CD4-positive, alpha-beta T cell treated with Interleukin-17A for 1 hour (primary cell): ENCODE measurements around the gene VTN.
A peak's percentile ranks its signal among the peaks of the same experiment; 100 is the strongest.

Experiments
- DNase-seq: peaks from one replicate; pipeline ENCODE4 v3.0.0-alpha.2; 2020

VTN gene

DNA sequence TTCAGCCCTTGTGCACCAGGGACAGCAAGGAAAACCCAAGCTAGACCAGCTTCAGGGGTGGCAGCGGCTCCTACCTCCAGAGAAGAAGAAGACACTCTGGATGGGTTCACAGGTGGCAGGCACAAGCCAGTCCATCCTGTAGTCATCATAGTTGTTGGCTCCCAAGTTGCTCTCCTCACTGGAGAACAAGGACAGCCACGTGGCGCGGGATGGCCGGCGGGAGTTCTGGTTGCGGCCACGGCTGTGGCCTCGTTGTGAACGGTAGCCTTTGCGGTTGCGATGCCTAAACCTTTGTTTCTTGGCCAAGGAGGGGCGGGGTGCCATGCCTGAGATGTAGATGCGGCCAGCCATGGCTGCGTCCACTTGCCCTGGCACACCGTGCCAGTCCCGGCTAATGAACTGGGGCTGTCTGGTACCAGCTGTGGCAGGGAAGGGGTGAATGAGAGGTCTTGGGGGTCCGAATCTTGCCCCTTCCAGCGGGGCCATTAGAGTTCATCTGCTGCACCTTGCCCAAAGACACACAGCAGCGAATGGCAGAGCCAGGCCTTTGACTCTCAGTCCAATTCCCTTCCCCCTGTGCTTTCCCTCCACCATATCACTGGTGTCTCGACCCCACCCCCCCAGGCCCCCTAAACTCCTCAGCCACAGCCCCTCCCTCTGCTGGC lies 2.3 kb downstream of the VTN start:
- DNase-seq = no peak

DNA sequence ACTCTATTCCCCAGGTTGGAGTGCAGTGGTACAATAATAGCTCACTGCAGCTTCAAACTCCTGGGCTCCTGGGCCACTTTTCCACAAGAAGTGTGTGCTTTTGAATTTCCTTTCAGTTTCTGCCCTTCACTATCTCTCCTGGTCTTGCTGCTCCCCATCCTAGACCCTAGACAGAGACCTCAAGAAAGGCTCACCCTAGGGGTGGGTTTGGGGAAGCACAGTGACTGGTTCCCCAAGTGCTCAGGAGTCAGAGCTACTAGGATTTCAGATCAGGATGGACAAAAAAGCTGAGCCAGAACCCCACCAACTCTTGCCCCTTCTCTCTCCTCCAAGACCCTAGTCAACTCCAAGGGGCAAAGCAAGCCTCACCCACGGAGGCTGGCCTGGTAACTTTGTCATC lies 3.5 kb downstream of the VTN start:
- DNase-seq = no peak

DNA sequence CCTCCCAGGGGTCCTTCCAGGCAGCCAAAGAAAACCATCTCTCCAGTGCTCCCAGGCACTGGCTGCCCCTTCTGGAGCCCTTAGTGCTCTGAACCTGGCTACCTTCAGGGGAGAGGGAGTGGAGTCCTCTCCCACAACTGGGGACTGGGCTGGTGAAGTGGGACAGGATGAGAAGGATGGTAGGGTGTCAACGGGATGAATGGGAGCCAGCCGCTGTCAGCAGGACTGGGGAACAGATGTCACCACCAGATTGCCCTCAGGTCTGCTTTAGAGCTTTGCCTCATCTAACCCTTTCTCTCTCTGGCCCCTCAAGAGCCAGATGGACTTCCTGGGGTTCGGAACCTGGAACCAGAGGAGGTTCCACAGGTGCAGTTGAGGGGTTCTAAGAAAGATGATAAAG lies 4.6 kb downstream of the VTN start:
- DNase-seq = no peak

DNA sequence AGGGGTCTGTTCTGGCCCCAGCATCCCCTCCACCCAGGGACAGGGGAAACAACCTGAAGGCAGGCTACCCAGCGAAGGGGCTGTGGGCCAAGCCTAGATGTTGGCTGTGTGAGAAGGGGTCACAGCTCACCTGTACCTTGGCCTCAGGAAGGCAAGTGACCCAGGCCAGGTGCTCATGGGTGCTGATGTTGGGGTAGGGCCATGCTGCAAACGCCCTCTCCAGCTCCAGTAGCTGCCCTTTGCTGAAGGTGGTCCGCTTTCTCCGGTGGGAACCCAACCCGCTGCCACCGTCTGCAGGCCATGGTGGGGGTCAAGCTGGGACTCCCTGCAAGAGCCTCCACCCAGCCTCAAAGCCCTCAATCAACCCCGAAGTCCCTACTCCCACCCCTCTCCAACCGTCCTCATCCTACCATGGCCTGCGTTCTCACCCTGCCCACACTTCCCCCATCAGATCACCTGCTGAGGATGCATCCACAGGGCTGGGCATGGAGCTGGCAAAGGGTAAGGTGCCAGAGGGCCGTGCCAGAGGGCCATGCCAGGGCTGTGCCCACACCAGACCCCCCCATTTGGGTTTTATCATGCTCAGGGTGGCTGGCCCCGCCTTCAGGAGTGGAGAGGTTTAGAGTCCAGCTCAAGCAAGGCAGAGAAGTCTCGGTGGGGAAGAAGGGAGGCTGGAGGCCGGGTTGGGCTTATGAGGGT lies 5.3 kb downstream of the VTN start, which contains the start of gene SEBOX:
SEBOX (minus strand) TSS at position 535 of the 699 bp plus-strand sequence; CDS start at position 487, 48 bp downstream.
- DNase-seq = no peak

DNA sequence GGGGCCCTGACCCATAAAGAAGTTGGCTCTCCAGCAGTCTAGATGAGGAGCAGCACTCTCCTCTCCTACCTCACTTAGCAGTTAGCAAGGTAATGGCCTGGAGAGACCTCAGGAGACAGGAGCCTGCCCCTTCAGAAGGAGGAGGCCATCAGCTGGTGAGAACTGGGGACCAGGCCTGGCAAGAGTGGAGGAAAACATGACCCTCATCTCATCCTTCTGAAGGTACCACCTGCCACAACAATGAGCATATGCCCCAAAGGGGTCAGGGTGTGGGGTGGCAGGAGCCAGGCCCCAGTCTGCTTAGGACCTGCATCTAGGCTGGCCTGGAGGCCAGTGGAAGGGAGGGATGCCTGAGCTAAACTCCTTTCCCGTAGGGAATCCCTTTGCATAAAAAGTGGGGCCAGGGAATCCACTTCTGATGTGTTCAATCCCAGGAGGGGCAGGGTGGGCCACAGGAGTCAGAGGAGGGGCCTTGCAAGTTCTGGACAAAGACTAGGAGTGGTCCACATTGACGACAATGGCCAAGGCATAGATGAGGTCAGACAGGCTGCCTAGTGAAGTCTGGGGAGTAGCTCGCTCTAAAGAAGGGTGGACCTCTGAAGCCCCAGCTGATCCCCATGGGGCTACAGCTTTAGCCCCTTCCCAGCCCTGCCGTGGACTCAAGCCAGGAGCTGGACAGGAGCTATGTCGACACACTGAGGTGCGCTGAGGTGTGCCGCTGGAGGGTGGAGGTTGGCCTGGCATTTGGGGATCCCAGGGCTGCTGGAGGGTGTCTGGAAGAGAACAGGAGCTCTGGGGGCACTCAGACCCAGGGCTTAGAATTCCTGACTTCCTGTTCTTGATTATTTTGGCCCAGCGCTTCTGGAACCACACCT lies 6.1 kb downstream of the VTN start:
- no peak for DNase-seq

DNA sequence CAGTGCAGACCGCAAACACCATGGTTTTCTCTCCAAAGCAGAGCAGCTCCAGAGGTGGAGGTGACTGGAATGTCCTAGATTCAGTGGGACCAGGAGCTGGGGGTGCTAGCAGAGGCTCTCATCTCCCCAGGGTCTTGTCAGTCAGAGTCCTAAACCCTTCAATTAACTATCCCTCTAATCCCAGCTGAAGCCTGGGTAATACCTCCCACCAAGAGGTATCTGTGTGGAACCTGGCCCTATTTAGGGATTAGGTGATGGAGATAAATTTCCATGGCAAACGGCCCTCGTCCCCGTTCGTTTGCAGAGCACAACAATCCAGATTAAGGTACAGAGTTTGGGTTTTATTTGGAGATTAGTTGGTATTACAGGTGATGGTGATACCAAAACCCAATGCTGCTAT lies 6.9 kb downstream of the VTN start:
- no peak for DNase-seq

DNA sequence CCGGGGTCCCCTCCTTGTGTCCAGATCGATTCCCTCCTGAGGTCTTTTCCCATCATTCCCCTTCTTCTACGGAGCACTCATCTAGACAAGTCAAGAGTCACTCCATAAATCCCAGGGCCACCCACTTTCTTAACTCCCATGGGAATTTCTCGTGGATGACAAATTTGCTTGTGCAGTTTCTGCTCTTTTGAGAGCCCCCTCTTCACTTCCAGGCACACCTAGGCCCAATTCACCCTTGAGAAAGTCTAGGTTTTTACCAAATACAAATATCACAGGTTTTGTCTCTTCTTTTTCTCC lies 12.3 kb downstream of the VTN start:
- no peak for DNase-seq

DNA sequence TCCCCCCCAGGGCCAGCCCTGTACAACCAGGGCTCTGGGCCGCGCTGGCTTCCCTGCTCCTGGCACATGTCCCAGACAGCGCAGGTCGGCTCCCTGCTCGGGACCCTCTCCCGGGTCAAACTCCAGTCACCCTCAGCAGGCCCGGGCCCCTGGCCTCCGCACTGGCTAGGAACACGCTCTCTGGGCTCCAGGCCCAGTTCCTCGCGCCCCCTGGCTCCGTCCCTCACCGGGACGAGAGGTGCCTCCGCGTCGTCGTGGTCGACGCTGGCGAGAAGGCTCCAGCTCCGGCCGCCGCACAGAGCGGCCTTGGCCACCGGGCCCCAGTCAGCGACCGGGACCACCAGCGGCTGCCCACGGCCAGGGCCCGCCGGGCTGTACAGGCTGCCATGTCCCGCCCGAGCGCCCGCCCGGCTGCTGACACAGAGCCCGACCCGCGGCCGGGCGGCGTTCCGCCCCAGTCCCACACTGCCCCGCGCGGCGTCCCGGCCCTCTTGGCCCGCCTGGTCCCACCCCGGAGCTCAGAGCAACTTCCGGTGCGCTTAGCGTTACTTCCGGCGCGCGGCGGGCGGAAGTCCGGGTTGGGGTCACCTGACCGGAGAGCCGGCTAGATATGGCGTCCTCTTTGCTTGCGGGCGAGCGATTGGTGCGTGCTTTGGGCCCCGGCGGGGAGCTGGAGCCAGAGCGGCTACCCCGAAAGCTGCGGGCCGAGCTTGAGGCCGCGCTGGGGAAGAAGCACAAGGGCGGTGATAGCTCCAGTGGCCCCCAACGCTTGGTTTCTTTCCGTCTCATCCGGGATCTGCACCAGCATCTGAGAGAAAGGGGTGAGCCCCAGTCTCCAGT lies 12.8 kb downstream of the VTN start, which contains the start of gene POLDIP2:
POLDIP2 (minus strand) TSS at position 467 of the 840 bp plus-strand sequence; CDS start at position 388, 79 bp downstream.
- DNase-seq = peak; percentile 97

DNA sequence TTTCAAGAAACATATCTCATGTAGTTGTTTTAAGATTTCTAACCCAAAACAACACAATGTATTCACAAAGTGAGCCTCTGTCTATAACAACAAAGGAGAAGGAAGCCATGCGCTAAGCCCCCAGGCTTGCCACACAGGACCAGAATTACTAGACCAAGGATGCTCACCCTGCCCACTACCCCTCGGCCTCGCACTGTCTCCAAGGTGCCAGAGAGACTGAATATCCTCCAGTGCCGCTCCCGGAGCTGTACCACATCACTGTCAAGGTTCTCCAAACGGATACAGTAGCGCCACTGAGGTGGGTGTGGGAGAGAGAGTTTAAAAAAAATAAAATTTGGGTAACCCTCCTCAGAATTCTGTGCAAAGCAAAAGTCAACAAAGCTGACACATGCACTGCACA lies 19.8 kb downstream of the VTN start:
- no peak for DNase-seq

DNA sequence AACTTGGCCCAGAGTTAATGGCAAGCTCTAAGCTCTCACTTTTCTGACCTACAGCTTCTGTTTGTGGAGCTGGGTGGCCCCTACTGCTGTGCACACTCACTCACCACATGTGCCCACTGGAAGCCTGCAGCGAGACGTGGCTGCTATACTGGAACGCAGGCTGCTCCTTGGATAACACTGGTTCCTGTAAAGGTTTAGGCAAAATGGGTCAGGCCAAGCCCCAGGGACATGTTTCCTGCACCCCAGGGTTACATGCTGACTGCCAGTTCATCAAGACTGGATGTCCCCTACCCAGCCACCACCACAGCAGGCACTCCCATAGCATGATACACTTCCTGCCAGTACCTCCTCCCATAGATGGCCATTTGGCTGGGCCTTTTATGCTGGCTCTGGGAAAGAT lies 21.1 kb downstream of the VTN start:
- DNase-seq = no peak

DNA sequence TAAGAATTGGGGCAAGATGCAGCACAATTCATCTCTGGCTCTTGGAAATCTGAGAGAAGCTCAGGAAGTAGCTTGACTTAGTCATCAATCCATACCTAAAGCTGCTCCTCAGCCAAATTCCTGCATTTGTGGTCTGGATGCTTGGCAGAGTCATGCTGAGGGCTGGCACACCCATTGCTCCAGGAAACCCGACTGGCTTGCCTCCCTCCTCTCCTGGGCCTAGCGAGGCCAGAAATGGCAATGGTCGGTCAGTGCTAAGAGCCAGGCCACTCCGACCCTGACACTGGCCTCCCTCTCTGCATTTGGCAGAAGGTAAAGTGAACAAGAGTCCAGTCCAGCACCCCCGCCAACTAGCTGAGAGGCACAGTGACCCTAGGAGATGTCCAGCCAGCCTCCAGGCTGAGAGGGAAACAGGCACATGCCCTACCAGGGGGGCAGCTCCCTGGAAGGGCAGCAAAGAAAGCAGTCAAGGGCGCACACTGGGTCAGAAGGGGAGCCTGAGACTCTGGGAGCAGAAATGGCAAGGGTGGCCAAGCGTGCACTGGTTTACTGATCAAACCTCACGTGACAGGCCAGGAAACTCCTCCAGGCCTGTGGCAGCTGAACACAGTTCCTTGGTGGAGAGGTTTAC lies 22.7 kb downstream of the VTN start:
- no peak for DNase-seq

DNA sequence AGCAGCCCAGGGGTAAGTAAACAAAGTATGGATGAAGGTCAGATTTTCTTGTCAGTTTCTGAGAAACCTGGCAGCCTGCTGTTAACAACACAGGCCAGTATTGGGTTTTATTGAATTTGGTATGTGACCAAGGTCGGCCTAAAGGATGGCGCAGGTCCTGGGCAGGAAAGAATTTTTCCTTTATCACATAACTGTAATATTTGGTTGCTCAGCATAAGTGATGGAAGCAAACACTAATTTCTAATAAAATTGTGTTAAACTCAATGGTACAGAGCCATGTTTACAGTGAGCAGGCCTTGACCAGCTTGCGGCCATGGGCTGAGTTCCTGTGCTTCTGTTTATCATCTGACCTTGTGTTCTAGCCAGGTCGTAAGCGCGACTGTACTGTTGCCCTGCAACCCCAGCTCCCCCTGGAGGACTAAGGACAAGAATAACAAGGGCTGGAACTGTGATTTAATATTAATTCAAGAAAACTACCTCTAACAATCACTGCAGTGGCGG lies 23.3 kb downstream of the VTN start:
- DNase-seq = no peak

DNA sequence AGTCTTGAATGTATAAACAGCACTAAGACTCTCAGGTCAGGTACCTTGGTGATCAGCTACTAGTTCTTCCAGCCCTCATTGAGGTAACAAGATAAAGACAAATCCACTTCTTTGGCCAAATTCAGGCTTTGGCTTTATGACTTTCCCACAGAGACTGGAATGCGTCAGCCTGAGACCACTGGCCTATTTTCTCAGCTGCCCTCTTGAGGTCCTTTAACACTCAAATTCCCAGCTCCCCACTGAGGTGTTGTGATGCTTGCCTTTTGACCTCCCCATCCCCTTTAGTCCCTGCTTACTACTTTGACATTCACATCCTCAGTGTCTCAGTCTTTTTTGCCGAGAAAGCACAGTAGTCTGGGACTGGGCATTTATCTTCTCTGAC lies 23.9 kb downstream of the VTN start:
- DNase-seq = no peak

DNA sequence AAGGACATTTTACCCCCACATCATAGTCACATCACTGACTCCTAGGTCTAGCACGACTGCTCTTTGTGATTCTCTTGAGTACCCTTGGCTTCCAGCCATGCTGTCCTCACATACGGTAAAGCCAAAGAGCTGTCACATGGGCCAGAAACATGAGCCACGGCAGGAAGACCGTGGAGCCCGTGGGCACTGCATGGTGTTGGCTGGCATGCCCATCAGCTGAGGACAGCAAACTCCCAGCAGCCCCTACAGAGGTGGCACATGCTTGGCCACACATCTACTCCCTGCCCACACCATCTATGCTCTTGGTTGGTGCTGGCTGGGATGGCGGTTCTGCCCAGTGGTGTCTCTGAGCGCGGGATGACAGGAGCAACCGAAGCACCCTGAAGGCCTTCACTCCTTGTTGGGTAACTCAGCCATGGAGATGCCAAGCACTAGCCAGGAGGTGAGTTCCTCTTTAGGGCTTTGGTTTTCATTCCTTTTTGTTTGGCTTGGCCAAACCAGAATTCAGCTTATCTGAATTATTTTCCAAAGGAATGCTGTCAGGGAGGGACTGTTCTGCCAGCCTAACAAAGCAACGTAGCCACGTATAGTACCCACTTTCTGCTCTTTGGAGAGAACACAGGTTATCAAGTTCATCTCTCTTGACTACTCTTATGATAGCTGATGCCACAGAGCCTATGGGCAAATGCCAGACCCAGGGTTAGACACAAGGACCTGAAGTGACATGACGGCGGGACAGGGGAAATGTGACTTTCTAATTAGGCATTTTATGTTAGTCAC lies 24.5 kb downstream of the VTN start:
- DNase-seq = no peak

DNA sequence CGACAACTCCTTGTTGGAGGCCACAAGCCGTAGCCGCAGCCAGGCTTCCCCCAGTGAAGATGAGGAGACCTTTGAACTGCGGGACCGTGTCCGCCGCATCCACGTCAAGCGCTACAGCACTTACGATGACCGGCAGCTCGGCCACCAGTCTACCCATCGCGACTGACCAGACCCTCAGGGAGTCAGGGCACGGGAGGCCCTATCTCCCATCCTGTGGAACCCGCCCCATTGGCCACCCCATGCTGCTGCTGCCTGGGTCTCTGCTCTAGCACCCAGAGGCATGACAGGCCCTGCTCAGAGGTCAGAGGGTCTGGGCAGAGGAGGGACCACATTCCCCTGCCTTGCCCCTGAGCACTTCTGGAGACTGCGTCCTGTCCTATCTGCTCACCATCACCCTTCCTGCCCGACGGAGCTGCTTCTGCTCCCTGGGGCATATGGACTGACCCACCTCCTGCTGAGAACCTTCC lies 25.6 kb downstream of the VTN start:
- DNase-seq = no peak

DNA sequence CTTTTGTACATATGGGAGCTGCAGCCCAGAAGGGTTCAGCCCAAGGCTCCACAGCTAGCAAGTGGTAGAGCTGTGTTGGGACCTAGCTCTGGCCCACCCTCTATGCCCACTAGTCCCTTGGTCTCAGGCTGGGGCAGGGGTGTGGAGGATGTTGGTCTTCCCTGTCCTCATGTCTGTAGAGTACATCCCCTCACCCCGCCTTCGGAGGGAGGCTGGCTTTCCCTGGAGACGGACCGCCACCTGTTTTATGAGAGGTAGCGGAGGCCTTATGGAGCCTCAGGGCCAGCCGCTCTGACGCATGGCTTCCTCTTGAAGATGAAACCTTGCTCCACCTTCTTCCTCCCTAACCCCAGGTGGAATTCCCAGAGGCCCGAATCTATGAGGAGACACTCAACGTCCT lies 26.1 kb downstream of the VTN start:
- no peak for DNase-seq

DNA sequence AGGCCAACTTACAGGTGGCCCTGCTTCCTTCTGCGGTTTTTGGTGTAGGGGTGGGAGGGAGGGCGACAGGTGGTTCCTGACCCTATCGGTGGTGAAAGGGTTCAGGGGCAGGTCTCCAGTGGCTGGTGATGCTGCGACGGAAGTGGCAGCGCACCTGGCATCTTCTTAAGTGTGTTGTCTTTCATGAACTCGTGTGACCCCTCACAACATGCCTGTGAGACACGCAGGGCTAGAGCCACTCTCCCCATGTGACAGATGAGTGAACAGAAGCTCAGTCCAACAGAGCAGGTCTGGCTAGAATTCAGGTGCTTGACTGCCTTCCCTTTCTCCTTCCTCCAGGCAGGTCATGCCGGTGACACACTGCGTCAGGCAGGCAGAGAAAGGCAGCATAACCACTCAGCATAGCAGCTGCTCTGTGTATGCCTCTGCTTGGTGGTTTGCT lies 26.6 kb downstream of the VTN start:
- DNase-seq = no peak

DNA sequence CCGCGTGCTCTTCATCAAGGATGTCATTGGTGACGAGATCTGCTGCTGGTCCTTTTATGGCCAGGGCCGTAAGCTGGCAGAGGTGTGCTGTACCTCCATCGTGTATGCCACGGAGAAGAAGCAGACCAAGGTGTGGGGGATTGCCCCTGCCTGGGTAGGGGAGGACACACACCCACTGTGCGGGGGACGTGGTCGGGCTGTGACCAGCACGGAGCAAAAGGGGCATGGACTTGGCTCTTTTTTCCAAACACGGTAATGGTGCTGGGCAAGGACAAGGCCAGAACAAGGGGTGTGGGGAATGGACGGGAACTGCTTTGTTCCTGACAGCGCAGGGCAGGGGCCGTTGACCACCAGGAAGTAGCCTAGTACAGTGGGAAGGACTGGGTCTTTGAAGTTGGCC lies 27.8 kb downstream of the VTN start:
- DNase-seq = no peak

DNA sequence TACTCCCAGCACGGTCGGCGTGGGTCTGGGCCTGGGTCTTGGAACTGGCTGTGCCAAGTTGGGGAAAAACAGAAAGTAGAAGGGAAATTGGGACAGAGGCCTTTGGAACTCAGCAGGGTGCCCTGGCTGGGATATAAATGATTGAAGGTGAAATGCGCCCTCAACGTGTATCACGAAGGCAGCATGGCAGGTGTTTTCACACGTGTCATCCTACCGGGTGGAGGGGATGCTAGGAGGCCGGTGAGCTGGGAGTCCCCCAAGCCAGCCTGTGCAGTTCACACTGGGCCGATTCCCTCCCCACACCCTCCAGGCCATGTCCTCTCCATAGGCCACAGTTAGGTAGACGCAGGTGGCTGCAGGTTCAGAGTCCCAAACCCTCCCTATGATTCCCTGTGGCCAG lies 28.6 kb downstream of the VTN start:
- no peak for DNase-seq

DNA sequence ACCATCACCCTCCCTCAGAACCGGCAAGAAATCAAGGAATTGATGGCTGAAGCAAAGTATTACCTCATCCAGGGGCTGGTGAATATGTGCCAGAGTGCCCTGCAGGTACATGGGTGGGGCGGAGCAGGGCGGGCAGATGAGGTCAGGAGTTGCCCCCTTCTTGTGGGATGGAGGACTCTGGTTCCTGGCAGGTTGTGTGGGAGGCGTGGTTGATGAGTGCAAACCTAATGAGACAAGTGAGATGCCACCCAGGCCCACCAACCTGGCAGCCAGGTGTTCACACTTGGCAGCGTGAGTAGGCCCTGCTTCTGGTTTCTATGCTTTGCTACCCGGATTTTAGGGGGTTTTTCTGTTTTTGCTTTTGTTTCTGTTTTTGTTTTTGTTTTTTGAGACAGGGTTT lies 29.7 kb downstream of the VTN start:
- no peak for DNase-seq

DNA sequence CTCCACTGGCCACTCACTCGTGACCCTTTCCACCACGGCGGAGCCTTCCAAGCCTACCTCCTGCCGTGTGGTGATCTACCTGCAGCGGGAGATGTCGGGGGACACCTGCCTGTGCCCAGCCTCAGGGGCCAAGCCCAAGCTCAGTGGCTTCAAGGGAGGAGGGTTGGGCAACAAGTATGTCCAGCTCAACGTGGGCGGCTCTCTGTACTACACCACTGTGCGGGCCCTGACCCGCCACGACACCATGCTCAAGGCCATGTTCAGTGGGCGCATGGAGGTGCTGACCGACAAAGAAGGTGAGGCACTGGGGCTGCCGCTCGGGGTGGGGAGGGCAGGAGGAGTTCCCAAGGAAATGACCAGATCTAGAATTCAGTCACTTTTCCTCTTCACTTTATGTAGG lies 30.7 kb downstream of the VTN start:
- DNase-seq = no peak
